Kidney (tissue), 14 donors: ENCODE results near the gene MYBPC2. TPM values are rescaled to one million over a fixed set of nuclear protein-coding genes. Genes with fewer than 3 reads are reported as not detected.

Source experiments
- DNase-seq, 5 donors: peaks; one replicate each; pipeline ENCODE4 v3.0.0-alpha.2; 2013 to 2020
- FAIRE-seq: peaks from 2 replicates; lab custom pipeline; 2012; peaks lifted over from hg19 to GRCh38; lab: Jason Lieb, UNC
- H3K27ac ChIP-seq, 2 donors: one replicate each; pipeline ENCODE4 v1.7.0; 2013; ENCODE audit warnings: low read depth in 2 of 2, low read length in 2 of 2, inconsistent platforms in 1 of 2
- H3K27me3 ChIP-seq: one replicate; pipeline ENCODE4 v1.7.1; 2013; ENCODE audit warnings: low read length, inconsistent platforms; ENCODE audit not compliant: control insufficient read depth, insufficient read depth
- H3K36me3 ChIP-seq, 3 donors: one replicate each; pipeline versions ENCODE4 v1.7.0 to v1.7.1; 2013; ENCODE audit warnings: low read length in 3 of 3, control low read depth in 1 of 3, inconsistent platforms in 1 of 3; ENCODE audit not compliant: insufficient read depth in 3 of 3, control insufficient read depth in 2 of 3
- H3K4me1 ChIP-seq, 3 donors: one replicate each; pipeline versions ENCODE4 v1.7.0 to v1.7.1; 2013; ENCODE audit warnings: low read length in 3 of 3, inconsistent platforms in 1 of 3, low read depth in 1 of 3; ENCODE audit not compliant: control insufficient read depth in 2 of 3, insufficient read depth in 2 of 3
- H3K4me3 ChIP-seq, 3 donors: one replicate each; pipeline versions ENCODE4 v1.7.0 to v1.8.1; 2013; ENCODE audit warnings: low read length in 3 of 3, control low read depth in 1 of 3, inconsistent platforms in 1 of 3
- H3K9ac ChIP-seq, 3 donors: one replicate each; pipeline versions ENCODE4 v1.7.0 to v1.7.1; 2013; ENCODE audit warnings: low read length in 3 of 3, control low read depth in 1 of 3, inconsistent platforms in 1 of 3
- H3K9me3 ChIP-seq, 3 donors: one replicate each; pipeline versions ENCODE4 v1.7.0 to v1.7.1; 2013; ENCODE audit warnings: low read length in 3 of 3, control low read depth in 1 of 3, inconsistent platforms in 1 of 3; ENCODE audit not compliant: control insufficient read depth in 2 of 3, insufficient read depth in 1 of 3
- intact Hi-C: fragments of 100-400 bp; cut with DNase I; formaldehyde crosslinking; loops from one replicate; pipeline ENCODE4 v1.11.1; 2022
- polyA plus RNA-seq: library from polyadenylated mRNA; stranded (reverse); fragments of 350-450 nt; fragmentation: Illumina TruSeq; extraction: RNeasy Lipid Tissue Mini Kit (QIAGEN cat#74804); gene quantifications from one replicate; pipeline ENCODE4 v1.2.3, GENCODE V29; 2014; ENCODE audit warnings: low read depth, low replicate concordance; ENCODE audit not compliant: insufficient read depth
- total RNA-seq: library from RNA; stranded (reverse); fragmentation: NEBNext Ultra II Directional; extraction: Animal tissue kit (Norgen Biotek cat#: 25700); gene quantifications from one replicate; pipeline ENCODE4 v1.2.1, GENCODE V29; 2021
- TF ChIP-seq, protein P1 (sequence below): IDR thresholded peaks from 3 replicates; pipeline ENCODE4 v1.5.1; 2012; ENCODE audit warnings: mild to moderate bottlenecking, moderate library complexity, borderline replicate concordance; ENCODE audit not compliant: insufficient read depth; ENCODE audit errors: extremely low read depth
- donor health status: control.
- donor health status: control.
- donor health status: control.
- donor health status: control.
- donor health status: control.
- donor health status: DM: yes; HTN: yes; CAD: no.
- donor health status: Normal renal cell carcinoma (clear cell type).

MYBPC2 gene
- total and polyA plus RNA-seq, 2 donors from 2014 or later: 0.98 TPM; not detected in 1

GRCh38 chr19:50500060-50500752 is 67.5 kb downstream of the MYBPC2 start:
- TF ChIP-seq, protein P1, sequence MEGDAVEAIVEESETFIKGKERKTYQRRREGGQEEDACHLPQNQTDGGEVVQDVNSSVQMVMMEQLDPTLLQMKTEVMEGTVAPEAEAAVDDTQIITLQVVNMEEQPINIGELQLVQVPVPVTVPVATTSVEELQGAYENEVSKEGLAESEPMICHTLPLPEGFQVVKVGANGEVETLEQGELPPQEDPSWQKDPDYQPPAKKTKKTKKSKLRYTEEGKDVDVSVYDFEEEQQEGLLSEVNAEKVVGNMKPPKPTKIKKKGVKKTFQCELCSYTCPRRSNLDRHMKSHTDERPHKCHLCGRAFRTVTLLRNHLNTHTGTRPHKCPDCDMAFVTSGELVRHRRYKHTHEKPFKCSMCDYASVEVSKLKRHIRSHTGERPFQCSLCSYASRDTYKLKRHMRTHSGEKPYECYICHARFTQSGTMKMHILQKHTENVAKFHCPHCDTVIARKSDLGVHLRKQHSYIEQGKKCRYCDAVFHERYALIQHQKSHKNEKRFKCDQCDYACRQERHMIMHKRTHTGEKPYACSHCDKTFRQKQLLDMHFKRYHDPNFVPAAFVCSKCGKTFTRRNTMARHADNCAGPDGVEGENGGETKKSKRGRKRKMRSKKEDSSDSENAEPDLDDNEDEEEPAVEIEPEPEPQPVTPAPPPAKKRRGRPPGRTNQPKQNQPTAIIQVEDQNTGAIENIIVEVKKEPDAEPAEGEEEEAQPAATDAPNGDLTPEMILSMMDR: no peak
- peak in 3 of 5 donors; percentile 34 to 62 (median 59) for DNase-seq
- H3K4me3 ChIP-seq: no peak overlapping the region
- H3K4me1 ChIP-seq: no peaks in the 10 kb centered on the region
- no peak overlapping the region for H3K27ac ChIP-seq
- peaks cover 8% of the 10 kb centered on the region for H3K27me3 ChIP-seq
- H3K36me3 ChIP-seq: no peaks in the 10 kb centered on the region
- H3K9me3 ChIP-seq: no peaks in the 10 kb centered on the region
- no peak overlapping the region for H3K9ac ChIP-seq
- intact Hi-C loops: no loop called here
- no peak for FAIRE-seq

- peak in 1 of 5 donors; percentile 71 for DNase-seq
- H3K4me1 ChIP-seq: no peaks in the 10 kb centered on the region
- no peak overlapping the region for H3K4me3 ChIP-seq
- no peaks in the 10 kb centered on the region for H3K36me3 ChIP-seq
- H3K9ac ChIP-seq: no peak overlapping the region
- no peak for FAIRE-seq
- H3K27ac ChIP-seq: no peak overlapping the region
- TF ChIP-seq, protein P1: no peak
- intact Hi-C loops: no loop called here
- peaks cover 8% of the 10 kb centered on the region for H3K27me3 ChIP-seq
- no peaks in the 10 kb centered on the region for H3K9me3 ChIP-seq
Measured at GRCh38 chr19:50500753-50501151, 68.1 kb downstream of the MYBPC2 start.

- Histone ChIP-seq H3K4me3 (no peak overlapping the region), H3K9me3 (no peaks in the 10 kb centered on the region), H3K27me3 (peaks cover 8% of the 10 kb centered on the region), H3K27ac (no peak overlapping the region), H3K9ac (no peak overlapping the region), H3K36me3 (no peaks in the 10 kb centered on the region), H3K4me1 (no peaks in the 10 kb centered on the region)
- DNase-seq (peak in 2 of 5 donors; percentile 46 to 52), FAIRE-seq (no peak)
- TF ChIP-seq, protein P1: no peak
- intact Hi-C loops: no loop called here
Measured at GRCh38 chr19:50501186-50501567, 68.5 kb downstream of the MYBPC2 start.
